Ovary (tissue), 3 donors: ENCODE measurements around the gene MARK2.

Experiments used
- CTCF ChIP-seq, 3 donors: fragments of 450-650 bp in 2 of 3; fragments of 200-600 bp in 1 of 3; IDR thresholded peaks; one replicate each; pipeline versions ENCODE4 v1.5.1 to v1.8.0; 2016 to 2022; ENCODE audit warnings: antibody characterized with exemption in 3 of 3, mild to moderate bottlenecking in 1 of 3
- EP300 ChIP-seq: sonication (generic); formaldehyde crosslinking; IDR thresholded peaks from one replicate; pipeline ENCODE4 v1.6.1; 2017; ENCODE audit warnings: antibody characterized with exemption
- POLR2A ChIP-seq: fragments of 450-650 bp; IDR thresholded peaks from one replicate; pipeline ENCODE4 v1.6.1; 2017; ENCODE audit warnings: antibody characterized with exemption, mild to moderate bottlenecking, moderate library complexity
- donor health status: DM: no; HTN: no; CAD: no.

- TF ChIP-seq CTCF (IDR thresholded peaks at IDR 0.05) (no peak), EP300 (no peak), POLR2A (no peak)
Observed at GRCh38 chr11:63833048-63833447, 5.9 kb upstream of the MARK2 start.
